NB4 (cell line): Measurements from ENCODE around the gene CBLB.

ENCODE experiments used
- CTCF ChIP-seq: IDR thresholded peaks from one replicate; pipeline ENCODE4 v1.5.1; 2012; ENCODE audit warnings: low read depth, low read length
- POLR2A ChIP-seq: IDR thresholded peaks from 2 replicates; pipeline ENCODE4 v1.6.1; 2011; ENCODE audit warnings: mild to moderate bottlenecking; ENCODE audit not compliant: insufficient read length; ENCODE audit errors: extremely low read depth

GRCh38 chr3:105821433-105821832, 47.4 kb downstream of the CBLB start:
- no peak for TF ChIP-seq CTCF
- TF ChIP-seq POLR2A: no peak
